HG02943 (cell line): ENCODE measurements around the gene PPP1R18.
"Not testable (repeated sequence)": the region's sequence is repeated elsewhere in the genome, so short reads cannot be mapped to it uniquely, and the experiment has no call there.

Experiments used
- ATAC-seq: cut with Tn5 transposase; IDR thresholded peaks from one replicate; pipeline ENCODE4 v1.9.1; 2021; ENCODE audit warnings: mild to moderate bottlenecking, low read depth, moderate library complexity; ENCODE audit not compliant: unreplicated experiment

PPP1R18 gene

GRCh38 chr6:30686009-30686907 is at the start of gene PPP1R18:
PPP1R18 (minus strand) TSS chr6:30686645; CDS start chr6:30686018, 627 bp downstream.
- no peak for ATAC-seq

- ATAC-seq = no peak
Measured at GRCh38 chr6:30735668-30736314, 49.3 kb upstream of the PPP1R18 start.

DNA sequence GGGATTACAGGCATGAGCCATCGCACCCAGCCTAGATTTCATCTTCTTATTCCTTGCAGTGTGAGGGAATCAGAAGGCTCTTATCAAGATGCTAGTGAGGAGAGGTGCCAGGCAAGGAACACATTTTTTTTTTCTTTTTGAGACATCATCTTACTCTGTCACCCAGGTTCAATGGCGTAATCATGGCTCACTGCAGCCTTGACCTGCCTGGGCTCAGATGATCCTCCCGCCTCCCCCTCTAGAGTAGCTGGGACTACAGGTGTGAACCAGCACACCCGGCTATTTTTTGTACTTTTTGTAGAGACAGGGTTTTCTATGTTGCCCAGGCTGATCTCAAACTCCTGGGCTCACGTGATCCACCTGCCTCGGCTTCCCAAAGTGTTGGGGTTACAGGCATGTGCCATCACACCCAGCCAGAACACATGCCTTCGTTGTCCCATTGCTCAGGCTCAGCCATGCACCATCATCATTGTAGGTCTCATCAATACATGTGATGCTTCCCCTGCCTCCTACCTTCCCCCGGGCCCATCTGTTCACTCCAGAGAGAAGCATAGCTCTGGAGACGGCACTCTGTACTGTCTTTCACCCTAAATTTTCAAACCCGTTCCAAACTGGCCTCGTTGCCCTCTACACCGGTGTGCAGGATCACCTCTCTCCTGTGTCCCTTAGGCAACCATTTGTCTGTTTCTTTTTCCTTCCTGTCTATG is 45.9 kb upstream of the PPP1R18 start:
- ATAC-seq = no peak

DNA sequence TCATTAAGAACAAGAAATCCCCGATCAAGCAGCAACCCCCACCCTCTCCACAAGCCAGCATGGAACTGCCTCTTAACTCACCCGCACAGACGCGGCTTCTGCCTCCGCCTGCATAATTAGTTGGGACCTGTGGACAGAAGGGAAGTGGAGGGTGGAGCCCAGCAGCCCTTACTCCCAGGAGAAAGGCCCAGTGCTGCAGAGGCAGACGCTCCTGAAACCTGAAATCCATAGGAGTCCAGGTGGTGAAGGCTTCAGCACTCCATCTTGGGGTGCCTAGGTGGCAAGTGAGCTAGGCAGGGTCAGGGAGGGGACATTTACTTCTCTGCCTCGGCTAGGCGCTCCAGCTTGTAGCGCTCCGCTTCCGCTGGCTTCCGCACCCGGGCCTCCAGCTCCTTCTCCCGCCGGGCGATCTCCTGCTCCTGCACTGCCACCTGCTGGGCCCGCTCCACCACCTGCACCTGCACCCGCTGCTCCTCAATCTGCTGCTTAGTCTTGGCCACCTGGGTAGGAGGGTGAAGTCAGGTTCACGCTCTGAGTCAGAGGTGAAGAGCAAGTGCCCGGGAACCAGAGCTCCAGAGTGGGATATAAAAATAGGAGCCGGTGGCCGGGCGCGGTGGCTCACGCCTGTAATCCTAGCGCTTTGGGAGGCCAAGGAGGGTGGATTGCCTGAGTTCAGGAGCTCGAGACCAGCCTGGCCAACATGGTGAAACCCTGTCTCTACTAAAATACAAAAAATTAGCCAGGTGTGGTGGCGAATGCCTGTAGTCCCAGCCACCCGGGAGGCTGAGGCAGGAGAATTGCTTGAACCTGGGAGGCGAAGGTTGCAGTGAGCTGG is 44.4 kb upstream of the PPP1R18 start:
- no peak for ATAC-seq

- ATAC-seq = no peak
Measured at GRCh38 chr6:30727920-30728553, 41.6 kb upstream of the PPP1R18 start.

GRCh38 chr6:30726506-30727413 is 40.3 kb upstream of the PPP1R18 start:
- ATAC-seq = no peak

DNA sequence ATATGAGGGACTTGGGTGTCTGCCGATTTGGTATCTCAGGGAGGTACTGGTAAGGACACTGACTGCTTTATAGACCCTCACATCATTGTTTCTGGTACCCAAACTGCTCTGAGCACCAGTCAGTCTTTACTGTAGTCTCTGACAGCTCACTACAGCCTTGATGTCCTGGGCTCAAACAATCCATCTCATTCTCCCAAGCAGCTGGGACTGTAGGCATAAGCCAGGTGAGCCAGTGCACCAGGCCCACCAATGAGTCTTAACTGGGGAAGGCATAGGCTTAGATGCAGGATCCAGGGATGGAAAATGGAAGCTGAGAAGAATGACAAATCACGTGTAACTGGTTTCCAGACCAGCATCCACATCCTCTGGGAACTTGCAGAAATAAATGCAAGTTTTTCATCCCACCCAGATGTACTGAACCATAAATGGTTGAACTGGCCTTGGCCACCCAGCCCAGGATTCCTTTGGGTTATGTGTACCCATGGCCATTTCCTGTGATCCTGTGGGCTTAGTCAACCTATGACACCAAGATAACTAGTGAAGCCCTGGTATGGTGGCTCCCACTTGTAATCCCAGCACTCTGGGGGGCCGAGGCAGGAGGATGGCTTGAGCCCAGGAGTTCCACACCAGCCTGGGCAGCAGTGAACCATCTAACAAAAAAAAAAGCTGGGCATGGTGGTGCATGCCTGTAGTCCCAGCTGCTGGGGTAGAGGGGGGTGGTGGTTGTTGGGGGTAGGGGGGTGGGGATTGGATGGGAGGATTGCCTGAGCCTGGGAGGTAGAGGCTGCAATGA is 39.5 kb upstream of the PPP1R18 start:
- no peak for ATAC-seq

- ATAC-seq = no peak
Measured at GRCh38 chr6:30724906-30725667, 38.6 kb upstream of the PPP1R18 start.

DNA sequence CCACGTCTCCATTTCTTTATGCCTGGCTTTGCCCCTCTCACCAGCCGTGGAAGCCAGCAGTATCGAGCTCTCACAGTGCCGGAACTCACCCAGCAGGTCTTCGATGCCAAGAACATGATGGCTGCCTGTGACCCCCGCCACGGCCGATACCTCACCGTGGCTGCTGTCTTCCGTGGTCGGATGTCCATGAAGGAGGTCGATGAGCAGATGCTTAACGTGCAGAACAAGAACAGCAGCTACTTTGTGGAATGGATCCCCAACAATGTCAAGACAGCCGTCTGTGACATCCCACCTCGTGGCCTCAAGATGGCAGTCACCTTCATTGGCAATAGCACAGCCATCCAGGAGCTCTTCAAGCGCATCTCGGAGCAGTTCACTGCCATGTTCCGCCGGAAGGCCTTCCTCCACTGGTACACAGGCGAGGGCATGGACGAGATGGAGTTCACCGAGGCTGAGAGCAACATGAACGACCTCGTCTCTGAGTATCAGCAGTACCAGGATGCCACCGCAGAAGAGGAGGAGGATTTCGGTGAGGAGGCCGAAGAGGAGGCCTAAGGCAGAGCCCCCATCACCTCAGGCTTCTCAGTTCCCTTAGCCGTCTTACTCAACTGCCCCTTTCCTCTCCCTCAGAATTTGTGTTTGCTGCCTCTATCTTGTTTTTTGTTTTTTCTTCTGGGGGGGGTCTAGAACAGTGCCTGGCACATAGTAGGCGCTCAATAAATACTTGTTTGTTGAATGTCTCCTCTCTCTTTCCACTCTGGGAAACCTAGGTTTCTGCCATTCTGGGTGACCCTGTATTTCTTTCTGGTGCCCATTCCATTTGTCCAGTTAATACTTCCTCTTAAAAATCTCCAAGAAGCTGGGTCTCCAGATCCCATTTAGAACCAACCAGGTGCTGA is 37.6 kb upstream of the PPP1R18 start:
- not testable (repeated sequence) for ATAC-seq

DNA sequence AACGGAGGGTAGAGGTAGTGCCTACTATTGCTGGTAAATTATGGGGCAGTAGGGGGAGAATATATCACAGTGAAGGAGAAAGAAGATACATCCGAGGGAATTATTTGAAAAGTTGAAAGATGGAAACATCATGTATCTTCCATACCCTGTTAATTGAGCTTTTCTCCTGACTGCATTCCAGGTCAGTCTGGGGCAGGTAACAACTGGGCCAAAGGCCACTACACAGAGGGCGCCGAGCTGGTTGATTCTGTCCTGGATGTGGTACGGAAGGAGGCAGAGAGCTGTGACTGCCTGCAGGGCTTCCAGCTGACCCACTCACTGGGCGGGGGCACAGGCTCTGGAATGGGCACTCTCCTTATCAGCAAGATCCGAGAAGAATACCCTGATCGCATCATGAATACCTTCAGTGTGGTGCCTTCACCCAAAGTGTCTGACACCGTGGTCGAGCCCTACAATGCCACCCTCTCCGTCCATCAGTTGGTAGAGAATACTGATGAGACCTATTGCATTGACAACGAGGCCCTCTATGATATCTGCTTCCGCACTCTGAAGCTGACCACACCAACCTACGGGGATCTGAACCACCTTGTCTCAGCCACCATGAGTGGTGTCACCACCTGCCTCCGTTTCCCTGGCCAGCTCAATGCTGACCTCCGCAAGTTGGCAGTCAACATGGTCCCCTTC is 36.9 kb upstream of the PPP1R18 start:
- ATAC-seq = not testable (repeated sequence)

GRCh38 chr6:30722280-30723112 is 36.1 kb upstream of the PPP1R18 start:
- no peak for ATAC-seq

GRCh38 chr6:30722025-30722279 is 35.5 kb upstream of the PPP1R18 start:
- not testable (repeated sequence) for ATAC-seq

- no peak for ATAC-seq
Measured at GRCh38 chr6:30721198-30722024, 35.0 kb upstream of the PPP1R18 start.

DNA sequence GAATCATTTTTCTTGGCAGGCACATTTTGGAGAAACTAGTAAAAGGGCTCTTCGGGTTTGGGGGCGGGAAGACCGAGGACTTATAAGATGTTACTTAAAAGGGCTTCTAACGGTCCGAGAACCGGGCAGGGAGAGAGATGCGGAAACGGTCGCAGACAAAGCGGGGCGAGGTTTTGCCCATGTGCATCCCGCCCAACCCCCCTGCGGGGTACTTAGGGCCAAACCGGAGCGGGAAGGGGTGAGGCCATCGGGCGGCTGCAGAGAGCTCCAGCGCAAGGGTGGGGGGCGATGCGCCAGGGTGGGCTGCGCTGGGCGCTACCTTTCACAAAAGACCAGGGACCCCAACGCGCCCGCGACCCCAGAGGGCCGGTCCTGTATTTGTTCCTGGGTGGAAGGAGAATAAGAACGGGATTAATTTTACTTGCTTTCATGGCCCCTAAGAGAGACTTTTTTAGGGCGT is 34.3 kb upstream of the PPP1R18 start:
- no peak for ATAC-seq
